Endothelial cell of umbilical vein (primary cell): Measurements from ENCODE around the gene GYG1.

Experiments
- CTCF ChIP-seq, 2 donors: IDR thresholded peaks; 1 replicate in 1 of 2; 2 replicates in 1 of 2; pipeline ENCODE4 v1.5.1; 2011; ENCODE audit warnings: low read length in 2 of 2, mild to moderate bottlenecking in 2 of 2, moderate library complexity in 2 of 2, control low read depth in 1 of 2, inconsistent platforms in 1 of 2, low read depth in 1 of 2; ENCODE audit not compliant: insufficient read depth in 1 of 2; ENCODE audit errors: extremely low read depth in 1 of 2
- EZH2 ChIP-seq: IDR thresholded peaks from 2 replicates; pipeline ENCODE4 v1.6.1; 2012; ENCODE audit warnings: borderline replicate concordance, low read depth, mild to moderate bottlenecking, moderate library complexity, low read length, inconsistent platforms; ENCODE audit not compliant: severe bottlenecking
- JUN ChIP-seq: IDR thresholded peaks from 2 replicates; pipeline ENCODE4 v1.6.1; 2011; ENCODE audit warnings: borderline replicate concordance, low read depth; ENCODE audit not compliant: insufficient read length, insufficient read depth
- MAX ChIP-seq: IDR thresholded peaks from 2 replicates; pipeline ENCODE4 v1.6.1; 2011; ENCODE audit not compliant: insufficient read depth, insufficient read length
- POLR2A ChIP-seq: IDR thresholded peaks from 2 replicates; pipeline ENCODE4 v1.6.1; 2012; ENCODE audit warnings: low read depth, mild to moderate bottlenecking, control low read depth, low read length
- POLR2AphosphoS5 ChIP-seq: IDR thresholded peaks from 2 replicates; pipeline ENCODE4 v1.6.1; 2012; ENCODE audit warnings: low read depth, mild to moderate bottlenecking, control low read depth, low read length, moderate library complexity; ENCODE audit not compliant: insufficient read depth

- TF ChIP-seq CTCF (IDR thresholded peaks at IDR 0.05; ENCODE audit: extremely low read depth in 1 of 2, insufficient read depth in 1 of 2, low read depth in 1 of 2, low read length in 2 of 2): no peak
- no peak for TF ChIP-seq EZH2
- no peak for TF ChIP-seq JUN
- TF ChIP-seq POLR2A: no peak
- TF ChIP-seq POLR2AphosphoS5: no peak
- no peak for TF ChIP-seq MAX
These were observed 67.3 kb downstream of the GYG1 start for GRCh38 chr3:149058602-149059001.
